Memory B cell (primary cell): ENCODE results near the gene MAPK8IP3.
"Not testable (repeated sequence)": the region's sequence is repeated elsewhere in the genome, so short reads cannot be mapped to it uniquely, and the experiment has no call there.

ENCODE experiments used
- ATAC-seq: fragments of 150-1000 bp; cut with Tn5 transposase; 2 replicates; pipeline ENCODE4 v1.10.0; 2021; ENCODE audit warnings: low read depth, mild to moderate bottlenecking, moderate library complexity
- DNase-seq, 2 donors: peaks; one replicate each; pipeline ENCODE4 v3.0.0; 2022; ENCODE audit warnings: low spot score in 2 of 2
- H3K27ac Mint-ChIP-seq: one replicate; pipeline ENCODE4 v1.8.0; 2022; ENCODE audit warnings: mild to moderate bottlenecking, moderate library complexity, mixed read lengths
- H3K27me3 Mint-ChIP-seq: one replicate; pipeline ENCODE4 v1.8.0; 2022; ENCODE audit warnings: mixed read lengths
- H3K36me3 Mint-ChIP-seq: one replicate; pipeline ENCODE4 v1.8.0; 2022; ENCODE audit warnings: mild to moderate bottlenecking, mixed read lengths
- H3K4me1 Mint-ChIP-seq: one replicate; pipeline ENCODE4 v1.8.0; 2022; ENCODE audit warnings: mixed read lengths
- H3K4me3 Mint-ChIP-seq: one replicate; pipeline ENCODE4 v1.8.0; 2022; ENCODE audit warnings: mild to moderate bottlenecking, moderate library complexity, mixed read lengths
- H3K9me3 Mint-ChIP-seq: one replicate; pipeline ENCODE4 v1.8.0; 2022; ENCODE audit warnings: mixed read lengths

MAPK8IP3 gene

DNA sequence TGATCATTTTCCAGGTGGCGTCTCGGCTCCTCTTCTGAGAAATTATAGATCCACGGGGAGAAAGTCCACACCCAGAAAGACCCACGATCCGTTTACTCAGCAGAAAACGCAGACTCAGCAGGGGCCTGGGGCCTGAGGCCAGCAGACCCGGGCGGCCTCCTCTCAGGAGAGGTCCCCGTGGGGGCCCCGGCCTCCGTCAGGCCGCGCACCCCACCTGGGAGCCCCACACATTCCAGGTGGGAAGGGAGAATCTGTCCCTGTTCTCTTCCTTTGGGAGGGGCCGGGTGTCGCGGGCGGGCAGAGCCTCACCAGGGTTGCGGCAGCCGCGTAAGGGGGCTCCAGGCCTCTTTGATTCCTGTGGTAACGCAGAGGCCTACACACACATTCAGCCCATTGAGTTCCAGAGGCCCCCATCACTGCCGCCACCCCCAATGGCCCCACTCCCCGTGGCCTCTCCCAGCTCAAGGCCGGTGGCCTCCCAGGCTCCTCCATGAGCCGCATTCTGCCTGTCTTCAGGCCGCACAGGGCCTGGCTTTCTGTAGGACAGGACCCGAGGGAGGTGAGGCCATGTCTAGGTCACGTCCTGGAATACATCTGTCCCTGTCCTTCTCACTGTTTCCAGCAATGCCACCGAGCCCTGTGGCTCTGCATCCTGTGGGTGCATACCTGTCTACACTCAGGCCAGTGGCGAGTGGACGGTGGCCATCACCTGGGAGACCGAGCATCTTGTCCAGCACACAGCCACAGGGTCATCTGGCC, 89.1 kb downstream of the MAPK8IP3 start:
- Mint-ChIP-seq H3K9me3 (peaks cover 7% of the 10 kb centered on the region), H3K27ac (no peak overlapping the region), H3K4me1 (no peaks in the 10 kb centered on the region), H3K27me3 (no peaks in the 10 kb centered on the region), H3K4me3 (no peak overlapping the region), H3K36me3 (peaks cover 8% of the 10 kb centered on the region)
- DNase-seq (no peak), ATAC-seq (no peak)

DNA sequence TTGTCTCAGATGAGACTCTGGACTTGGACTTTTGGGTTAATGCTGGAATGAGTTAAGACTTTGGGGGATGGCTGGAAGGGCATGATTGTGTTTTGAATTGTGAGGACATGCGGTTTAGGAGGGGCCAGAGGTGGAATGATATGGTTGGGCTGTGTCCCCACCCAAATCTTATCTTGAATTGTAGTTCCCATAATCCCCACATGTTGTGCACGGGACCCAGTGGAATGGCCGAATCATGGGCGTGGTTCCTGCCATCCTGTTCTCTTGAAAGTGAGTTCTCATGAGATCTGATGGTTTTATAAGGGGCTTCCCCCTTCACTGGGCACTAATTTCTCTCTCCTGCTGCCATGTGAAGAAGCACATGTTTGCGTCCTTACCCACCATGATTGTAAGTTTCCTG, 93.3 kb downstream of the MAPK8IP3 start:
- H3K4me3 Mint-ChIP-seq, H3K27me3 Mint-ChIP-seq, H3K9me3 Mint-ChIP-seq, H3K4me1 Mint-ChIP-seq, ATAC-seq, DNase-seq, H3K27ac Mint-ChIP-seq: not testable (repeated sequence)
- H3K36me3 Mint-ChIP-seq: peaks cover 11% of the 10 kb centered on the region

DNA sequence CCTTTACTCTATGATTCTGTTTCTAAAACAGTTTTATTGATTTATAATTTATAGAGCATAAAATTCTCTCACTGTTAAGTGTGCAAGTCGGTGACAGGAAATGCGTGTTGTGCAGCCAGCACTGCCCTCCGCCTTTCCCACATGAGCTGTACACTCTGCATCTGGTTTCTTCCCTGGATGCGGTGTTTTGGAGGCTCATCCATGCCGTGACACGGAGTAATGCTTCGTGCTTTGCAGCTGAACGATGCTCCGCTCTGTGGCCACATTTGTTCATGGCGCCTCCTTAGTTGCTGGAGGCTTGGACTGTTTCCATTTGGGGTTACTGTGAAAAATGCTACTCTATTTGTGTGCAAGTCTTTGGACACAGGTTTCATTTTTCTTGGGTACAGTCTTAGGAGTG, 94.7 kb downstream of the MAPK8IP3 start:
- Mint-ChIP-seq H3K36me3 (peaks cover 15% of the 10 kb centered on the region), H3K9me3 (peaks cover 9% of the 10 kb centered on the region), H3K4me1 (peaks cover 2% of the 10 kb centered on the region), H3K27ac (no peak overlapping the region), H3K27me3 (no peaks in the 10 kb centered on the region), H3K4me3 (no peak overlapping the region)
- DNase-seq (no peak), ATAC-seq (no peak)

DNA sequence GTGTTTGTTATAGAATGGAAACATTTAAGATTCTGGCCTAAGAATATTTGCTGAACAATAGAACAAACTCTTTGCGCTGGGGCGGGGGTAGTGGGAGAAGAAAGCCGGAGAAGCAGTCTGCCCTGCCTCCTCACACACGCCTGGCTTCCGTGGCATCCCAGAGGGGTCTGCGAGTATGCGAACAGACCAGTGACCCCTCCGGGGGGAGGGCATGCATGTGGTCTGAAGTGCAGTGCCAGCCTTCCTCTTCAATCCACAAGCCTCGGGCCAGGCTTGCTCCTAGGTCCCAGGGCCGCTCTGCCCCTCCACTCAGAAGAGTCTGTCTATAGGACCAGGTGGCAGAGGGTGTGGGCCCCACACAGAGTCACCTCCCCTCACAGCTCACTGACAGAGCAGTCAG, 101.6 kb downstream of the MAPK8IP3 start:
- DNase-seq (no peak), ATAC-seq (no peak)
- no peak overlapping the region for H3K27ac Mint-ChIP-seq
- H3K9me3 Mint-ChIP-seq: no peaks in the 10 kb centered on the region
- H3K36me3 Mint-ChIP-seq: peaks cover 15% of the 10 kb centered on the region
- H3K27me3 Mint-ChIP-seq: no peaks in the 10 kb centered on the region
- no peak overlapping the region for H3K4me3 Mint-ChIP-seq
- H3K4me1 Mint-ChIP-seq: no peaks in the 10 kb centered on the region

DNA sequence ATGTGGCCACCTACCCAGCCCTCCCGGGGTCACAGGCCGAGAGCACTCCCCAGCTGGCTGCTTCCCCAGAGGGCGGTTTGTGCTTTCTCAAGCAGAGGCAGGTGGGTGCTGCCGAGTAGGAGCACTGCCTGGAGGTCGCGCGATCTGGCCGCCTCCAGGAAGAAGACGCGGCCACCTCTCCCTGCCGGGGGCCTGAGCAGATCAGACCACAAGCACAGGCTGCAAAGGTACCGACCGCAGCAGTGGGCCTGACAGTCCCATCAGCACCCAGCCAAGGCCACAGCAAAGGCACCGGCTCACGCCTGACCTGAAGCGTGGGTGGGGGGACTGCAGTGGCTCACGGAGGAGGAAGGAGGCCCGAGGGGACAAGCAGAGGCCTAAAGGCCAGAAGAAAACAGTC, 102.7 kb downstream of the MAPK8IP3 start:
- H3K27ac Mint-ChIP-seq: no peak overlapping the region
- H3K4me3 Mint-ChIP-seq: no peak overlapping the region
- H3K36me3 Mint-ChIP-seq: peaks cover 19% of the 10 kb centered on the region
- ATAC-seq: no peak
- peaks cover 4% of the 10 kb centered on the region for H3K4me1 Mint-ChIP-seq
- no peak for DNase-seq
- H3K9me3 Mint-ChIP-seq: no peaks in the 10 kb centered on the region
- H3K27me3 Mint-ChIP-seq: no peaks in the 10 kb centered on the region

DNA sequence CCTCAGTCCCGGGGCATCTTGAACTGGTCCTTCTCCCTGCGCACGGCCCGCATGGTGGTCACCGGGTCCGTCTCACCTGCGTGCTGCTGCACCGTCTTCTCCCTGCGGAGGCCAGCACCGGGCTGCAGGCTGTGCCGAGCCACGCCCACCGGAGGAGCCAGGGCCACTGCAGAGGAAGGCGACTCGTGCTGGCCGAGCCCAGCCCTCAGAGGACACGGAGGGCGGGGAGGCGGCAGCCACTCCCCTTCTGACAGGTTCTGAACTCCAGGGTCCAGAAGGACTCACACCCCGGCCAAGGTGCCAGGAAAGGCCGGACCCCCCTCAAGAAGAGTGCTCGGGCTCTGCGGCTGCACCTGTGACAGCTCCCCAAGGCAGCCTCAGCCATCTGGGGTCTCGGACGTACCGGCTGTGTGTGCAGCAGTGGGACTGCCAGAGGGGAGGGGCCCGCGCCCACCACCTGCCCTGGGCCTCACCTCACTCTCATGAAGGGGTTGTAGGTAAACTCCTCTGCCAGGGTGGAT, 103.3 kb downstream of the MAPK8IP3 start:
- Mint-ChIP-seq H3K27me3 (no peaks in the 10 kb centered on the region), H3K9me3 (no peaks in the 10 kb centered on the region), H3K27ac (no peak overlapping the region), H3K4me1 (peaks cover 4% of the 10 kb centered on the region), H3K4me3 (no peak overlapping the region), H3K36me3 (peaks cover 19% of the 10 kb centered on the region)
- no peak for ATAC-seq
- no peak for DNase-seq

DNA sequence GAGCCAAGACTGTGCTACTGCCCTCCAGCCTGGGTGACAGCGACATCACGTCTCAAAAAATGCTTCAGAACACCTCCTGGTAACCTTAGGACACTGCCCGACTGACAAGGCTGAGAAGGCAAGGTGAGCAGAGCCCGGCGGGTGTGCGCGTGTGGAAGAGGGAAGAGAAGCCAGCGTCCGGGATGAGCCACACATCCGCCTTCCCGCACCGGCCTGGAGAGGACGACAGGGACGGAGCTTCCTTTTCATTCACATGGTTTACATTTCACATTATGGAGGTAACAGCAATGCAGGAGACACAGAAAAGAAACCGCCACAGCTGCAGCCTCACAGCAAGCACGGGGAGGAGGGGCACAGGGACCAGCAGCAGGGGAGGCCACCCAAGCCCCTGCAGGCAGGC, 104.1 kb downstream of the MAPK8IP3 start:
- Mint-ChIP-seq H3K27me3 (no peaks in the 10 kb centered on the region), H3K27ac (no peak overlapping the region), H3K4me1 (peaks cover 4% of the 10 kb centered on the region), H3K9me3 (no peaks in the 10 kb centered on the region), H3K4me3 (no peak overlapping the region), H3K36me3 (peaks cover 21% of the 10 kb centered on the region)
- ATAC-seq (no peak), DNase-seq (no peak)

DNA sequence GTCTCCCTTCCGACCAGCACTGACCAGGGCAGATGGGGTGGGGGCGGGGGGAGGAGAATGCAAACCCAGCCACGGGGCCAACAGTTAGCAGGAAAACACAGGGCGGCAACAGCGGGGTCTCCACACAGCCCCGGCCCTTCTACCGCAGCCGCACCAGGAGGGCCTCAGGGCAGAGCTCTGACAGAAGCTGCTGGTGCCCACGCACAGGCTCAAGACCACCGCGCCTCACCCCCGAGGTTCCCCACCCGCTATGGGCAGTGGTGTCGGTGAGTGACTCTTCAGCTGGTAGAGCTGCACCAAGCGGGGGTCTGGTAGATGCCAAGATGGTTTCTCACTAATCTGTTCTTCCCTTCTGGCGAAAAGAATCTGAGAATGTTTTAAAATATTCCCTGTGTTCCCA, 104.5 kb downstream of the MAPK8IP3 start:
- DNase-seq: no peak
- H3K4me3 Mint-ChIP-seq: no peak overlapping the region
- peaks cover 4% of the 10 kb centered on the region for H3K4me1 Mint-ChIP-seq
- no peaks in the 10 kb centered on the region for H3K9me3 Mint-ChIP-seq
- no peak overlapping the region for H3K27ac Mint-ChIP-seq
- no peak for ATAC-seq
- peaks cover 23% of the 10 kb centered on the region for H3K36me3 Mint-ChIP-seq
- no peaks in the 10 kb centered on the region for H3K27me3 Mint-ChIP-seq

DNA sequence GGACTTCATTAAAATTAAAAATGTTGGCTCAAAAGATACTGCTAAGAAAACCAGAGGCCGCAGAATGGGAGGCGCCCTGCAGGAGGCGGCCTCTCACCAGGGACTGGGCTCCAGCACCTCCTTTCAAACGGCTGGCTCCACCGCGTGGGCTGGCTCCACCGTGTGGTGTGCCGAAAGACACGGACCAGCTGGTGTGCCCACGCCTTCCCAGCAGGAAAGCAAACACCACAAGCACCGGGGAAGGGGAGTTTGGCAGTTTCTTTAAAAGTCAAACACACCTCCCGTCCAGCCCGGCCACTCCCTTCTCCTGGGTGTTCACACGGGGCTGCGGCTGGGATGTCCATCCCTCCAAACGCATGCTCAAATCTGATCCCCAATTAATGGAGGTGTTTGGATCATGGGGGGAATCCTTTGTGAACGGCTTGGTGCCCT, 106.8 kb downstream of the MAPK8IP3 start:
- Mint-ChIP-seq H3K4me3 (no peak overlapping the region), H3K27ac (no peak overlapping the region), H3K27me3 (no peaks in the 10 kb centered on the region), H3K9me3 (no peaks in the 10 kb centered on the region), H3K4me1 (peaks cover 4% of the 10 kb centered on the region), H3K36me3 (peaks cover 16% of the 10 kb centered on the region)
- DNase-seq: no peak
- no peak for ATAC-seq

DNA sequence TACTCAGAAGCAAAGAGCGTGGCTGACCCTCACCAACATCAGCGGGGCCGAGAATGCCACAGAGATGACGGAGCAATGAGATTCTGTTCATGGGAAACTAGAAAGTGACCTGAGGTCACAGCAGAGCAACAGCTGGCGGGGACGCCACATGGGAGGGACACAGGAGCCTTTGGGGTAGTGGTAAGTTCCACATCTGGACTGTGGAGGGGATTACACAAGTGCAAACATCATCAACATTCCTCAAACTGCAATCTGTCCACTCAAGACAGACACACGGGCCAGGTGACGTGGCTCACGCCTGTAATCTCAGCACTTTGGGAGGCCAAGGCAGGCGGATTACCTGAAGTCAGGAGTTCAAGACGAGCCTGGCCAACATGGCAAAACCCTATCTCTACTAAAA, 109.5 kb downstream of the MAPK8IP3 start:
- H3K4me1 Mint-ChIP-seq: peaks cover 4% of the 10 kb centered on the region
- H3K9me3 Mint-ChIP-seq: no peaks in the 10 kb centered on the region
- H3K4me3 Mint-ChIP-seq: no peak overlapping the region
- ATAC-seq (no peak), DNase-seq (no peak)
- peaks cover 11% of the 10 kb centered on the region for H3K36me3 Mint-ChIP-seq
- no peak overlapping the region for H3K27ac Mint-ChIP-seq
- H3K27me3 Mint-ChIP-seq: no peaks in the 10 kb centered on the region

DNA sequence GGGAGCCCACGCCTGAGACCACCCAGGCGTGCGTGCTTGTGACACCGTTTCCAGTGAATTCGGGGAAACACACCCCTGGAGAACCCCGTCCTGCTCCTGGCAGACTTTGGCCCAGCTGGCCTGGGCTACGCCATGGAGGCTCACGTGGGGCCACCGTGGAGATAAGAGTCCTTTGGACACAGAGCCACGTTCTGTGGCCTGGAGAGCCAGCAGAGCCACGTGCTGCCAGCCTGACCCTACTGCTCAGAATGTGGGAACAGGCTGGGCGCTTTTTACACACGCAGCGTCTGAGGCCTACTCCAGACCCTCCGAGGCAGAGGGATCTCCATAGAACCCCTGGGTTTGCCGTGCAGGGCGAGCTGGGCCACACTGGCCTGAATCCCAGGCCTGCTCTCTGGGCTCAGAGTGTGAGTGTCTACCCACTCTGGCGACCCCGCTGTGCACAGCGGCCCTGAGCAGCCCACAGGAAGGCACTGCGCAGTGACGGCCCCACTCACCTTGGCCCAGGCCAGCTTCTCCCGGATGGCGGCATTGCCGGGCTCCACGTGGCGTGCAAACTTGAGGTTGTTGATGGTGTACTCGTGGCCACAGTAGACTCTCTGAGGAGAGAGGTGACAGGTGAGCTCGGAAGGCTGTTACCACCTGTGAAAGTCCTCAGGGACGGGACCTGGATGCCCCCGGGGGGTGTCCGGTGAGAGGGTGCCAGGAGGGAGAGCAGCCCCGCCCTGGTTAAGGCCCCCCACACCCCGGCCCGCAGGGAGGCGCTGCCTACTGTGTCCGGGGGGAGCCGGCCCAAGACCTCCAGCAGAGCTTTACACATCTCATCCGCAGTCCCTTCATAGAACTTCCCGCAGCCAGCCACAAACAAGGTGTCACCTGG, 110.6 kb downstream of the MAPK8IP3 start:
- ATAC-seq: no peak
- no peak for DNase-seq
- peaks cover 4% of the 10 kb centered on the region for H3K4me1 Mint-ChIP-seq

DNA sequence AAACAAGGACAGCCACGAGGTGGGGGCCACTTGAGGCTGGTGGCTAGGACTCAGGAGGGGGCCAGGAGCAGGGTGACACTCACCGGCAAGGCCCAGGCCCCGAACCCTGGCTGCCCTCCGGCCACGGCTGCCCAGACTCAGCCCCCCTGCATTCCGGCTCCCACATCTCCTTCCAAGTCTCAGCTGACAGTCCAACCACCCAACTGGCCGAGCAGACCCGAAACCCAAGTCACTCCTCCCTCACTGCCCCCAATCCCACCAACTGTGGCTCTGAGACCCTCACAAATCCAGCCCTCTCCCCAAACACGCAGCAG, 111.2 kb downstream of the MAPK8IP3 start:
- Mint-ChIP-seq H3K9me3 (no peaks in the 10 kb centered on the region), H3K36me3 (peaks cover 11% of the 10 kb centered on the region), H3K27ac (no peak overlapping the region), H3K4me3 (no peak overlapping the region), H3K27me3 (no peaks in the 10 kb centered on the region), H3K4me1 (peaks cover 4% of the 10 kb centered on the region)
- no peak for ATAC-seq
- DNase-seq: no peak

More for the DNA sequence above, 110.6 kb downstream of the MAPK8IP3 start:
- no peaks in the 10 kb centered on the region for H3K27me3 Mint-ChIP-seq
- H3K27ac Mint-ChIP-seq: no peak overlapping the region
- no peak overlapping the region for H3K4me3 Mint-ChIP-seq
- no peaks in the 10 kb centered on the region for H3K9me3 Mint-ChIP-seq
- H3K36me3 Mint-ChIP-seq: peaks cover 11% of the 10 kb centered on the region

DNA sequence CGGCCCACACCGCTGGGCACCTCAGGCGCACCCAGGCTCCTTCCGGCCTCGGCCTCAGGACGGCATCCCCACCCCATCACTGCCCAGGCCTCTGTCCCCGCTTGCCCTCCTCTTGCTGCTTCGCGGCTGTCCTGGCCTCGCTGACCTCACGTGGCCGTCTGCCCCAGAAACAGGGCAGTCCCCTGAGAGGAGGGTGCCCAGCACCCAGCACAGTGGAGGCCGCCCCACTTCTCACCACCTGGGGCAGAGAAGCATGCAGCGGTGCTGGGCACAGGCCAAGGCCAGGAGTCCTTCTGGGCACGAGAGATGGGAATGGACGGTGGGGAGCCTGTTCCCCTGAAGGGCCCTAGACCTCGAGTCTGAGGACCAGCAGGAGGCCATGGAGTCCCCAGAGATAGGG, 111.7 kb downstream of the MAPK8IP3 start:
- no peak overlapping the region for H3K4me3 Mint-ChIP-seq
- H3K9me3 Mint-ChIP-seq: no peaks in the 10 kb centered on the region
- peaks cover 11% of the 10 kb centered on the region for H3K36me3 Mint-ChIP-seq
- H3K27ac Mint-ChIP-seq: no peak overlapping the region
- peaks cover 4% of the 10 kb centered on the region for H3K4me1 Mint-ChIP-seq
- no peaks in the 10 kb centered on the region for H3K27me3 Mint-ChIP-seq
- no peak for DNase-seq
- no peak for ATAC-seq

DNA sequence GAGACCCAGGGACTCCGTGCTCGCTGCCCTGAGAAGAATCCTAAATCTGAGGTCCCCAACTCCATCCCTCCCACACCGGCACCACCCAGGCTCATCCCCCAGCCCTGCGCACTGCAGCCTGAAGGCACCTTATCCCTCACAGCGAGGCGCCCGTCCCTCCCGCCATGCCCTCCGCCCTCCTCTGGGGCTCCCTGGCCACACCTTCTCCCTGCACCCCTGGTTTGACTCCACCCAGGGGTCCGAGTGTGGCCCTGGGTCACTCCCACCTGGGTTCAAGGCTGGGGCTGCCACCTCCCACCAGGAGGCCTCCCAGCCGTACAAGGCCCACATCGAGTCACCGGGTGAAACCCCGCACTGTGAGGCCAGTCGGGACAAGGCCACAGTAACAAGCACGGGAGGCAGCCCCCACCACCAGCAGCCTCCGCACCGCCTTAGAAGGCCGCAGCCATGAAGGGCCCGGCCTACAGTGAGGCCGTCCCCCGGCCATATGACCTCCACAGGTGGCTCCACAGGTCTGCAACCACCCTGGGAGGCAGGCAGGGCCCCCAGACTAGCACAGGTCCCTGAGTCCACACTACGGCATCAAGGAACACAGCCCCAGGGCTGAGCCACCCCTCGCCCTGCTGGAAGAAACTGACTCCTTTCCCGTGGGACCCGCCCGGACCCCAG, 112.3 kb downstream of the MAPK8IP3 start:
- Mint-ChIP-seq H3K4me3 (no peak overlapping the region), H3K27me3 (no peaks in the 10 kb centered on the region), H3K36me3 (peaks cover 9% of the 10 kb centered on the region), H3K4me1 (peaks cover under 1% of the 10 kb centered on the region), H3K27ac (no peak overlapping the region), H3K9me3 (no peaks in the 10 kb centered on the region)
- DNase-seq: no peak
- ATAC-seq: no peak
